ENCODE results near the gene PAMR1.

PAMR1 gene

GRCh38 chr11:35459489-35459888, 65.9 kb downstream of the PAMR1 start:
- DNase-seq (ENCODE audit: low read depth in 2 of 3, low spot score in 2 of 3), result no peak

GRCh38 chr11:35458846-35459245, 66.6 kb downstream of the PAMR1 start:
- no peak for DNase-seq (ENCODE audit: low read depth in 2 of 3, low spot score in 2 of 3)

- no peak for DNase-seq (ENCODE audit: low read depth in 2 of 3, low spot score in 2 of 3)
Measured at GRCh38 chr11:35454362-35454761, 71.1 kb downstream of the PAMR1 start.

GRCh38 chr11:35436581-35437250, 88.7 kb downstream of the PAMR1 start:
- DNase-seq (ENCODE audit: low read depth in 2 of 3, low spot score in 2 of 3), result no peak

- DNase-seq (ENCODE audit: low read depth in 2 of 3, low spot score in 2 of 3), result no peak
Measured at GRCh38 chr11:35433588-35433987, 91.8 kb downstream of the PAMR1 start.

- no peak for DNase-seq (ENCODE audit: low read depth in 2 of 3, low spot score in 2 of 3)
Measured at GRCh38 chr11:35432464-35432863, 93.0 kb downstream of the PAMR1 start.

- DNase-seq (ENCODE audit: low read depth in 2 of 3, low spot score in 2 of 3), result no peak
Measured at GRCh38 chr11:35427071-35427470, 98.3 kb downstream of the PAMR1 start.

GRCh38 chr11:35426351-35426750, 99.1 kb downstream of the PAMR1 start:
- DNase-seq (ENCODE audit: low read depth in 2 of 3, low spot score in 2 of 3), result no peak

GRCh38 chr11:35425603-35426212, 99.7 kb downstream of the PAMR1 start:
- no peak for DNase-seq (ENCODE audit: low read depth in 2 of 3, low spot score in 2 of 3)

GRCh38 chr11:35424157-35424940, 101.1 kb downstream of the PAMR1 start:
- DNase-seq (ENCODE audit: low read depth in 2 of 3, low spot score in 2 of 3), result no peak

GRCh38 chr11:35420371-35420770, 105.0 kb downstream of the PAMR1 start:
- no peak for DNase-seq (ENCODE audit: low read depth in 2 of 3, low spot score in 2 of 3)

- DNase-seq (ENCODE audit: low read depth in 2 of 3, low spot score in 2 of 3), result no peak
Measured at GRCh38 chr11:35419830-35420333, 105.5 kb downstream of the PAMR1 start.

- no peak for DNase-seq (ENCODE audit: low read depth in 2 of 3, low spot score in 2 of 3)
Measured at GRCh38 chr11:35419184-35419829, 106.1 kb downstream of the PAMR1 start, which contains the start of gene SLC1A2. Gene SLC1A2, minus strand, starts transcription at chr11:35419558. Its CDS starts 592 bp downstream, at chr11:35418966.

- DNase-seq (ENCODE audit: low read depth in 2 of 3, low spot score in 2 of 3), result no peak
Measured at GRCh38 chr11:35418282-35419183, 106.9 kb downstream of the PAMR1 start.

- DNase-seq (ENCODE audit: low read depth in 2 of 3, low spot score in 2 of 3), result no peak
Measured at GRCh38 chr11:35415487-35415886, 109.9 kb downstream of the PAMR1 start.

GRCh38 chr11:35414776-35415175, 110.6 kb downstream of the PAMR1 start:
- no peak for DNase-seq (ENCODE audit: low read depth in 2 of 3, low spot score in 2 of 3)

- no peak for DNase-seq (ENCODE audit: low read depth in 2 of 3, low spot score in 2 of 3)
Measured at GRCh38 chr11:35414311-35414710, 111.1 kb downstream of the PAMR1 start.

GRCh38 chr11:35413598-35413997, 111.8 kb downstream of the PAMR1 start:
- no peak for DNase-seq (ENCODE audit: low read depth in 2 of 3, low spot score in 2 of 3)

GRCh38 chr11:35412285-35412684, 113.1 kb downstream of the PAMR1 start:
- DNase-seq (ENCODE audit: low read depth in 2 of 3, low spot score in 2 of 3), result no peak

GRCh38 chr11:35407041-35407440, 118.4 kb downstream of the PAMR1 start:
- no peak for DNase-seq (ENCODE audit: low read depth in 2 of 3, low spot score in 2 of 3)

Measured in activated CD8-positive, alpha-beta memory T cell treated with anti-CD3 and anti-CD28 coated beads for 48 hours (primary cell).